K562 (cell line): ENCODE measurements around the gene MANBA.

Source experiments
- CEBPB ChIP-seq: fragments of 450-650 bp; IDR thresholded peaks from 2 replicates; pipeline ENCODE4 v1.6.1; 2016; ENCODE audit warnings: missing genetic modification characterization, missing compliant biosample characterization
- CTCF ChIP-seq, 3 experiments: IDR thresholded peaks in 2 of 3; conservative IDR thresholded peaks in 1 of 3; 2 replicates each; pipeline ENCODE4 v1.5.1; 2011 to 2012; ENCODE audit warnings: low read length in 3 of 3, mild to moderate bottlenecking in 3 of 3, control low read depth in 2 of 3, improper control_type of control experiment in 1 of 3, inconsistent platforms in 1 of 3, low read depth in 1 of 3, mixed read lengths in 1 of 3, moderate library complexity in 1 of 3; ENCODE audit not compliant: insufficient read depth in 2 of 3
- EP300 ChIP-seq: IDR thresholded peaks from 2 replicates; pipeline ENCODE4 v1.6.1; 2012; ENCODE audit warnings: low read length, improper control_type of control experiment
- HDAC6 ChIP-seq: IDR thresholded peaks from 2 replicates; pipeline ENCODE4 v1.6.1; 2012; ENCODE audit warnings: low read depth, mild to moderate bottlenecking, control low read depth, inconsistent platforms, low read length, moderate library complexity
- HOXB6 ChIP-seq: fragments of 250-450 bp; sonication (Bioruptor Pico); IDR thresholded peaks from 2 replicates; pipeline ENCODE4 v1.5.1; 2022; ENCODE audit warnings: mild to moderate bottlenecking, borderline replicate concordance
- PCBP1 ChIP-seq: fragments of 200-400 bp; formaldehyde crosslinking; IDR thresholded peaks from 2 replicates; pipeline ENCODE4 v1.6.1; 2018; ENCODE audit warnings: mild to moderate bottlenecking, low read depth, low read length; ENCODE audit not compliant: poor library complexity, severe bottlenecking
- PKNOX1 ChIP-seq: fragments of 450-650 bp; IDR thresholded peaks from 2 replicates; pipeline ENCODE4 v1.6.1; 2016
- POLR2AphosphoS5 ChIP-seq: IDR thresholded peaks from 2 replicates; pipeline ENCODE4 v1.6.1; 2011; ENCODE audit warnings: mild to moderate bottlenecking, low read depth, low read length, moderate library complexity; ENCODE audit not compliant: control insufficient read depth, insufficient read depth
- RFX1 ChIP-seq: fragments of 450-650 bp; IDR thresholded peaks from 2 replicates; pipeline ENCODE4 v1.6.1; 2016; ENCODE audit warnings: mild to moderate bottlenecking, moderate library complexity
- RFX5 ChIP-seq: IDR thresholded peaks from 2 replicates; pipeline ENCODE4 v1.6.1; 2011; ENCODE audit warnings: low read depth, mild to moderate bottlenecking, improper control_type of control experiment, low read length
- SMARCC2 ChIP-seq: fragments of 450-650 bp; IDR thresholded peaks from 2 replicates; pipeline ENCODE4 v1.6.1; 2017; ENCODE audit warnings: antibody characterized with exemption, moderate library complexity, mild to moderate bottlenecking, low read depth
- ZBTB43 ChIP-seq: sonication (generic); formaldehyde crosslinking; IDR thresholded peaks from 2 replicates; pipeline ENCODE4 v1.8.0; 2023; ENCODE audit warnings: mild to moderate bottlenecking, missing genetic modification reagents

GRCh38 chr4:102761296-102761701 is 531 bp upstream of the MANBA start:
- no peak for TF ChIP-seq EP300
- TF ChIP-seq CTCF (IDR thresholded peaks at IDR 0.05 in 2 of 3, conservative IDR thresholded peaks at IDR 0.05 in 1 of 3; ENCODE audit: insufficient read depth in 2 of 3, low read depth in 1 of 3, low read length in 3 of 3) = no peak
- TF ChIP-seq RFX1 = no peak
- no peak for TF ChIP-seq SMARCC2
- no peak for TF ChIP-seq ZBTB43 (CRISPR knock-in tag)
- no peak for TF ChIP-seq POLR2AphosphoS5
- no peak for TF ChIP-seq CEBPB (tag)
- TF ChIP-seq PKNOX1 = no peak
- TF ChIP-seq HOXB6 (CRISPR knock-in tag) = no peak
- no peak for TF ChIP-seq RFX5
- TF ChIP-seq HDAC6 = no peak
- TF ChIP-seq PCBP1 = no peak
